ENCODE measurements around the gene AGO3. TPM values are rescaled to one million over a fixed set of nuclear protein-coding genes. Genes with fewer than 3 reads are reported as not detected.
A peak's percentile ranks its signal among the peaks of the same experiment; 100 is the strongest.
"Not testable (repeated sequence)": the region's sequence is repeated elsewhere in the genome, so short reads cannot be mapped to it uniquely, and the experiment has no call there.

Gene AGO3
- polyA plus RNA-seq (ENCODE audit: low read depth in 6 of 6) = 10 to 100 TPM in 3 of 6 donors, 1 to 10 TPM in 3; 5.3 to 19.1 (median 9.9) TPM

GRCh38 chr1:35930593-35931445 is at the start of gene AGO3:
AGO3 (plus strand) TSS chr1:35931105; CDS start chr1:35931427, 322 bp downstream.
- Mint-ChIP-seq H3K4me1 (peaks cover 21 to 25% (median 25%) of the 10 kb centered on the region in 3 donors), H3K9me3 (no peaks in the 10 kb centered on the region), H3K4me3 (peak within 1 kb of the TSS; percentile 88 to 95 (median 92)), H3K36me3 (no peaks in the 10 kb centered on the region), H3K27ac (peak within 1 kb of the TSS; percentile 97 to 99 (median 98)), H3K27me3 (no peaks in the 10 kb centered on the region)
- DNase-seq (peak; percentile 90), ATAC-seq (ENCODE audit: low read depth in 2 of 2) (peak; percentile 89 to 90)

GRCh38 chr1:35881850-35882273 is 49.0 kb upstream of the AGO3 start:
- DNase-seq (no peak), ATAC-seq (ENCODE audit: low read depth in 2 of 2) (no peak)
- Mint-ChIP-seq H3K27me3 (peaks cover 0 to 6% (median 3%) of the 10 kb centered on the region in 3 donors), H3K4me1 (peaks cover 33 to 45% (median 43%) of the 10 kb centered on the region in 3 donors), H3K27ac (peak overlapping the region in 4 of 6 donors; percentile 43 to 93 (median 56)), H3K9me3 (no peaks in the 10 kb centered on the region), H3K4me3 (peak overlapping the region in 6 of 8 donors; percentile 0 to 99 (median 77)), H3K36me3 (no peaks in the 10 kb centered on the region)

- peaks cover 0 to 6% (median 3%) of the 10 kb centered on the region in 3 donors for H3K27me3 Mint-ChIP-seq
- peaks cover 40 to 52% (median 50%) of the 10 kb centered on the region in 3 donors for H3K4me1 Mint-ChIP-seq
- peak overlapping the region; percentile 43 to 99 (median 89) for H3K4me3 Mint-ChIP-seq
- H3K27ac Mint-ChIP-seq = peak overlapping the region; percentile 43 to 93 (median 74)
- DNase-seq (no peak), ATAC-seq (ENCODE audit: low read depth in 2 of 2) (no peak)
- H3K9me3 Mint-ChIP-seq = no peaks in the 10 kb centered on the region
- H3K36me3 Mint-ChIP-seq = no peaks in the 10 kb centered on the region
Measured at GRCh38 chr1:35882586-35882944, 48.3 kb upstream of the AGO3 start.

- no peaks in the 10 kb centered on the region for H3K9me3 Mint-ChIP-seq
- H3K4me1 Mint-ChIP-seq = peaks cover 45 to 56% (median 55%) of the 10 kb centered on the region in 3 donors
- peak within 1 kb of the TSS; percentile 89 to 99 (median 96) for H3K4me3 Mint-ChIP-seq
- H3K27me3 Mint-ChIP-seq = peaks cover 0 to 6% (median 3%) of the 10 kb centered on the region in 3 donors
- DNase-seq (peak; percentile 98), ATAC-seq (ENCODE audit: low read depth in 2 of 2) (peak; percentile 83 to 86)
- peak within 1 kb of the TSS; percentile 91 to 96 (median 93) for H3K27ac Mint-ChIP-seq
- no peaks in the 10 kb centered on the region for H3K36me3 Mint-ChIP-seq
Measured at GRCh38 chr1:35882945-35883634, 47.8 kb upstream of the AGO3 start, which contains the start of gene AGO1. AGO1 (plus strand) TSS chr1:35883209; CDS start chr1:35883422, 213 bp downstream.

GRCh38 chr1:35883635-35884101 is 47.2 kb upstream of the AGO3 start:
- DNase-seq = peak; percentile 33
- peaks cover 0 to 6% (median 3%) of the 10 kb centered on the region in 3 donors for H3K27me3 Mint-ChIP-seq
- ATAC-seq (ENCODE audit: low read depth in 2 of 2) = peak in 1 of 2 donors; percentile 10
- peak overlapping the region; percentile 11 to 96 (median 92) for H3K27ac Mint-ChIP-seq
- H3K4me1 Mint-ChIP-seq = peaks cover 46 to 61% (median 61%) of the 10 kb centered on the region in 3 donors
- peak overlapping the region; percentile 89 to 99 (median 96) for H3K4me3 Mint-ChIP-seq
- H3K36me3 Mint-ChIP-seq = peaks cover 3% of the 10 kb centered on the region in 2 donors
- H3K9me3 Mint-ChIP-seq = no peaks in the 10 kb centered on the region

GRCh38 chr1:35884934-35885333 is 46.0 kb upstream of the AGO3 start:
- peaks cover 49 to 68% (median 65%) of the 10 kb centered on the region in 3 donors for H3K4me1 Mint-ChIP-seq
- H3K27ac Mint-ChIP-seq = peak overlapping the region in 5 of 6 donors; percentile 8 to 96 (median 78)
- peaks cover 0 to 6% (median under 1%) of the 10 kb centered on the region in 3 donors for H3K27me3 Mint-ChIP-seq
- DNase-seq = no peak
- ATAC-seq (ENCODE audit: low read depth in 2 of 2) = no peak
- peaks cover 5 to 8% of the 10 kb centered on the region in 2 donors for H3K36me3 Mint-ChIP-seq
- H3K9me3 Mint-ChIP-seq = no peaks in the 10 kb centered on the region
- H3K4me3 Mint-ChIP-seq = peak overlapping the region in 7 of 8 donors; percentile 21 to 99 (median 61)

GRCh38 chr1:35885961-35886558 is 44.8 kb upstream of the AGO3 start:
- H3K4me1 Mint-ChIP-seq = peaks cover 49 to 70% (median 65%) of the 10 kb centered on the region in 3 donors
- DNase-seq = no peak

GRCh38 chr1:35886577-35887431 is 44.1 kb upstream of the AGO3 start:
- H3K9me3 Mint-ChIP-seq = no peaks in the 10 kb centered on the region
- peaks cover 48 to 70% (median 64%) of the 10 kb centered on the region in 3 donors for H3K4me1 Mint-ChIP-seq
- DNase-seq (peak; percentile 43), ATAC-seq (ENCODE audit: low read depth in 2 of 2) (peak; percentile 31 to 33)
- H3K4me3 Mint-ChIP-seq = peak overlapping the region; percentile 5 to 89 (median 48)
- H3K27ac Mint-ChIP-seq = peak overlapping the region; percentile 47 to 96 (median 90)
- peaks cover 0 to 5% (median 0%) of the 10 kb centered on the region in 3 donors for H3K27me3 Mint-ChIP-seq
- peaks cover 8 to 9% of the 10 kb centered on the region in 2 donors for H3K36me3 Mint-ChIP-seq

More at GRCh38 chr1:35885961-35886558, 44.8 kb upstream of the AGO3 start:
- peak overlapping the region in 4 of 8 donors; percentile 23 to 89 (median 78) for H3K4me3 Mint-ChIP-seq
- no peaks in the 10 kb centered on the region for H3K9me3 Mint-ChIP-seq
- peaks cover 0 to 6% (median 0%) of the 10 kb centered on the region in 3 donors for H3K27me3 Mint-ChIP-seq
- H3K27ac Mint-ChIP-seq = peak overlapping the region; percentile 47 to 96 (median 90)
- H3K36me3 Mint-ChIP-seq = peaks cover 7 to 8% of the 10 kb centered on the region in 2 donors
- no peak for ATAC-seq (ENCODE audit: low read depth in 2 of 2)

GRCh38 chr1:35887508-35887907 is 43.4 kb upstream of the AGO3 start:
- Mint-ChIP-seq H3K9me3 (no peaks in the 10 kb centered on the region), H3K27ac (peak overlapping the region; percentile 47 to 96 (median 90)), H3K36me3 (peaks cover 8 to 9% of the 10 kb centered on the region in 2 donors), H3K27me3 (no peaks in the 10 kb centered on the region), H3K4me3 (peak overlapping the region; percentile 36 to 89 (median 60)), H3K4me1 (peaks cover 41 to 66% (median 57%) of the 10 kb centered on the region in 3 donors)
- ATAC-seq (ENCODE audit: low read depth in 2 of 2) = no peak
- DNase-seq = no peak

- H3K4me1 Mint-ChIP-seq = peaks cover 38 to 69% (median 60%) of the 10 kb centered on the region in 3 donors
- H3K27ac Mint-ChIP-seq = peak overlapping the region in 3 of 6 donors; percentile 43 to 92 (median 76)
- no peaks in the 10 kb centered on the region for H3K27me3 Mint-ChIP-seq
- ATAC-seq (ENCODE audit: low read depth in 2 of 2) (no peak), DNase-seq (no peak)
- H3K9me3 Mint-ChIP-seq = no peaks in the 10 kb centered on the region
- H3K4me3 Mint-ChIP-seq = peak overlapping the region in 2 of 8 donors; percentile 13 to 29
- peaks cover 8 to 9% of the 10 kb centered on the region in 2 donors for H3K36me3 Mint-ChIP-seq
Measured at GRCh38 chr1:35888255-35888654, 42.6 kb upstream of the AGO3 start.

GRCh38 chr1:35888981-35889380 is 41.9 kb upstream of the AGO3 start:
- Mint-ChIP-seq H3K4me1 (peaks cover 39 to 73% (median 61%) of the 10 kb centered on the region in 3 donors), H3K27ac (peak overlapping the region; percentile 37 to 95 (median 74))
- not testable (repeated sequence) for ATAC-seq (ENCODE audit: low read depth in 2 of 2); H3K9me3 Mint-ChIP-seq; H3K27me3 Mint-ChIP-seq; DNase-seq; H3K36me3 Mint-ChIP-seq; H3K4me3 Mint-ChIP-seq

All from naive B cell (primary cell).